SKM-1 treated with dmso at 0.1 percent for 144 hours (cell line): ENCODE measurements around the gene SEMA3B.
"Not testable (repeated sequence)": the region's sequence is repeated elsewhere in the genome, so short reads cannot be mapped to it uniquely, and the experiment has no call there.

Source experiments
- DNase-seq: peaks from one replicate; lab custom pipeline; 2025; ENCODE audit not compliant: unreplicated experiment; lab: John Stamatoyannopoulos, UW

The SEMA3B gene

DNA sequence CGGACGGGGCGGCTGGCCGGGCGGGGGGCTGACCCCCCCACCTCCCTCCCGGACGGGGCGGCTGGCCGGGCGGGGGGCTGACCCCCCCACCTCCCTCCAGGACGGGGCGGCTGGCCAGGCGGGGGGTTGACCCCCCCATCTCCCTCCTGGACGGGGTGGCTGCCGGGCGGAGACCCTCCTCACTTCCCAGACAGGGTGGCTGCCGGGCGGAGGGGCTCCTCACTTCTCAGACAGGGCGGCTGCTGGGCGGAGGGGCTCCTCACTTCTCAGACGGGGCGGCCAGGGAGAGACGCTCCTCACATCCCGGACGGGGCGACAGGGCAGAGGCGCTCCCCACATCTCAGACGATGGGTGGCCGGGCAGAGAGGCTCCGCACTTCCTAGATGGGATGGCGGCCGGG, 43.1 kb downstream of the SEMA3B start:
- not testable (repeated sequence) for DNase-seq

DNA sequence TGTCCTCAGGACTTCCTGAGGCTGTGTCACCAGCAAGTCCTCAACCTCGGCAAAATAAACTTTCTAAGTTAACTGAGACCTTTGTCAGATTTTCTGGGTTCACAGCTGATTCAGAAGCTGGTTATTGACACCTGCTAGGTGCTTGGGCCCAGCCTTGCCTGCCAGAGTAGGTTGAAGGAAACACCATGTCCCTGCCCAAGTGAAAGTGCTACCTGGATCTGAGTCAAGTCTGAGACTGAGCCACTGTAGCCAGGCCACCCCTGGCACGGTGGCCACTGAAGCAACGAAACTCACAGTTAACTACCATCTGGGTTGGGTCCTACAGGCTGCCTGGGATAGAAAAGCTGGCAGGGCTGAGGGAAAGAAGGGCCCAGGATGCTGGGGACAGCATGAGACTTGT, 45.4 kb downstream of the SEMA3B start:
- no peak for DNase-seq

DNA sequence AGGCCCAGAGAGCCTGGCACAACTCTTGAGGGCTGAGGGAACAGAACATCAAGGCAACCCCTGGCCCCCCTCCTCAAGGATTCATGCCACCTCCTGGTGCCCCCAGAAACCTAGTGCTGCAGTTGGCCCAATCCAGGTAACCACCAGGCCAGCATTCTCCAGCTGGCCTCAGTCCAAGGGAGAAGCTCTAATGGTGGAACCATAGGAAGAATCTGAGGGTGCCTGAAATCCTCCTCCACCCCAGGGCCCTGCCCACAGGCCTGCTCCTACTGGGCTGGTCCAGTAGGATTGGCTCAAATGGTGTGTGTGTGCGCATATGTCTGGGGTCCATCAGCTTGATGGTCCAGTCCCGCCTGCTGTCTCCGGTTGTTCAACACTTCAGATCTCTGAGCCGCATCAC, 45.9 kb downstream of the SEMA3B start:
- DNase-seq = no peak

DNA sequence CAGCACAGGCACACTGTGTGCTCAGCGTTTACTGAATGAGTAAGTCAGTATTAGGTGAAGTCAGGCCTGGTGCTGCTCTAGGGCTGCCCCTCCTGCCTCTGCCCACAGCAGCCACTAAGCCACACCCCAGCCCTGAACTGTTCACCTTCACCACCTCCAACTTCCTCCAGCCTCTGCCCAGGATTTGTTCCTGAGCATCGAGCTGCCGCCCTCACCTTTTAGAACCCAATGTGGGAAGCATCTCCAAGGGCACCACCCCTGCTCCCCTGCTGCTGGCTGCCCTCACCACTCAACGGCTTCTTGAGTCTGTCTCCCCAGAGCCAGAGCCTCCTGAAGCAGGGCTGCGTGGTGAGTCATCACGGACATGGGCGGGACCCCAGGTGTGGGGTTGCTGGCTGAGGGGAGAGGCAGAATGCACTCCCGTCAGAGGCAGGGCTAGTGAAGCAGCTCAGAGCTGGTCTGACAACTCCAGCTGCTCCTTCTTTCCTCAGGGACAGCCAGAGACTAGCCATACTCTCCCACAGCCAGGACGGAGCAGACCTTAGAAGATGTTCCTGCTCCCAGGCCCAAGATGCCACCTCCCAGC, 47.8 kb downstream of the SEMA3B start:
- no peak for DNase-seq

DNA sequence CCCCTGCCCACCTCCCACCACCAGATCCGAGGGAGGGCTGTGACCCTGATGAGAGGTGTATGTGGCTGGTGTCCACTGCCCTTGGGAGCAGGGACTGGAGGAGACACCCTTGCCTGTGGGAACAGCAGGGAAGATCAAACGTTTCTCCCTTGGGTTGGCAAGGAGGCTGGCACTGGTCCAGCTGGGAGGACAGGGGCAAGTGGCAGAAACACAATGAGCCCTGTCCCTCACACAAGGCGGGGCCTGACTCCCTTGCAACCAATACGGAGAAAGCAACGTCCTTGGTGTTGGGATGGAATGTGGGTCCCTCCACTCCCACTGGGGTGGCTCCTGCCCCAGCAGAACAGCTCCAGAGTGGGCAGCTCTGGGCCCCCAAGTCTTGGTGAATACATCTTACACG, 48.4 kb downstream of the SEMA3B start:
- DNase-seq = no peak

DNA sequence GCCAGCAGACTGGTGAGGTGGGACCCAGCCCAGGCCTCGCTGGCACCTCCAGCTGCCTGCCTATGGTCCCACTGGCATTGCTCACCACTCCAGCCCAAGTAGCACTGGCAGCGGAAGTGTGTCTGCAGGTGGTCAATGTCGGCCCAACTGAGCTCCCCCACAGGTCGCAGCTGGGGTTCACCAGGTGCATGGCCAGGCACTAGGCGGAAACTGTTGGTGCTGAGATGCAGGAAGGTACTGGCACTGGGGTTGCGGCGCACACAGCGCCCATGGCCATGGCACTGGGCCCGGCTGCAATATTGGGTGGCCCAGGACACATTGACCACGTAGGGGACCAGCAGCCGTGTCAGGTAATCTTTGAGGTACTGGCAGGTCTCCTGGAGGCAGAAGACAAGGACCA, 49.2 kb downstream of the SEMA3B start:
- DNase-seq = no peak

DNA sequence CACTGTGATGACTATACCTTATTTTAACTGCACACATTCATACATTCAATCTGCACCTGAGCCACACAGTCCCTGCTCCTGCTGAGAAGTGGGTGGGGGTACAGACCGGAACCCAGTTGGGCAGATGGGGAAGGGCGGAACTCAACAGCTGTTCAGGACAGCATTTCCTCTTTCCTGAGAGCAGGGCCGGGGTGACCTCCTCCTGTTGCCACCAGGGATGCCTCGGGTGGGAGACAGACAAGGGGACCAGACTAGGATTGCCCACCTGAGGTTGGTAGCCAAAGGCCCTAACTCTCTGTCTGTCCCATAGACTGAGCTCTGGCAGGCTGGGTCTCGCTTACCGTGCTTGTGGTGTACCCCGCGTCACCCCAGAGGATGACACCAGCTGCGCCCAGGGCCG, 49.7 kb downstream of the SEMA3B start:
- DNase-seq = no peak

DNA sequence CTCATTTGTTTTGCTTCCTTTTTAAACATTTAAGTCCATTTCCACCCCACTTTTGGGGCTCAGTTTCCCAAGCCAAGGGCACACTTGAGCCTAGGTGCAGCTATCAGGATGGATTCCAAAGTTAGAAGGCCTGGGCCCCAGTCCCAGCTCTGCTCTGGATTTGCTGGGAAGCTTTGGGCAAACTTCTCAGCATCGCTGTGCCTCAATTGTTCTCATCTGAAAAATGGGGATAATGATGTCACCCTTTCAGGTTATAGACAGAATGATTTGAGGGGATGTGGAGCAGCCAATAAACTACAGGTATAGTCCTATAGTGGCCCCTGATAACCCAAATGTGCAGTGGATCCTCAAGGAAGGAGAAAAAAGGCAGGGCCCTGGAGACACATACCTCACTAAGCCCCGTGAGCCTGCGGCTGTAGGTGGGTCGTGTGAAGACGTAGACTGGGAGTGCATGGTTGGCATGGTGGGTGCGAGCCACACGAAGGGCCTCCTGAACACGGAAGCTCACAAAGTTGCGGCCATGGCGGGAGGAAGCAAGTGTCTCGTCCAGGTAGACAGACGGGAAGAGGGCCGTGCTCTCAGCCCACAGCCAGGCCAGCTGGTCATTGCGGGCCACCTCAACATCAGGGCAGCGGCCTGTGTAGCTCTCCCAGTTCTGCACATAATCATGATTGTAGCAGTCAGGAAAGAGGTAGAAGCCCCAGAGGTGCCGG, 50.4 kb downstream of the SEMA3B start:
- DNase-seq = no peak

DNA sequence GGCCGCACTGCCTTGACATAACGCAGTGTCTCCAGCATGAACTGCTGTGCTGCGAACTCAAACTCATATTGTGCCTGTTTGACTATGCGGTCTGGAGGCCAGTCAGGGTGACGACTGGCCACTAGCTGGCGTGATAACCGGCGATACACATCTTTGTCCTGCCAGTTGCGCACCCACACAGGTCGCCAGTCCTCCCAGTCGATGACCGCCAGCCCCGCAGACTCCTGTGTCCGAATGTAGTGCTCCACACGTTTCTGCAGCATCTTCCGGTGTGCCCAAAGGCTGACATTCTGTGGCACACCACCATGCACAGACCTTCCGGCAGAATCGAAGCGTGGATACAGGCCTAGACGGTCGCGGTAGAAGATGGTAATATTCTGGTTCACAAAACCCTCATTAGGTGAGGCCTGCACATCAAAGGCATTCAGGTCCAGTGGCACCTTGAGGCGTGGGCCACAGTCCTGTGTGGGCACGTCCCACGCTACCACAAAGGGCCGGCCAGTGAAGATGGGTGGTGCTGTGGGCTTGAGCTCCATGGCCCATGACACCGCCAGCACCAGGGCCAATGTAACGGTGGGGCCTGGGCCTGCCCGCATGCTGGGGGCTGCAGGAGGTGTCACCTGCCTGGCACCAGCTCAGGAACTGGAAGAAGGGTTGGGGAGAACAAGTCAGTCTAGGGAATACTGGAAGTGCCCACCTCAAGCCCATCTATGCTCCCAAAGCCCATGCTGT, 51.1 kb downstream of the SEMA3B start:
- DNase-seq = no peak

DNA sequence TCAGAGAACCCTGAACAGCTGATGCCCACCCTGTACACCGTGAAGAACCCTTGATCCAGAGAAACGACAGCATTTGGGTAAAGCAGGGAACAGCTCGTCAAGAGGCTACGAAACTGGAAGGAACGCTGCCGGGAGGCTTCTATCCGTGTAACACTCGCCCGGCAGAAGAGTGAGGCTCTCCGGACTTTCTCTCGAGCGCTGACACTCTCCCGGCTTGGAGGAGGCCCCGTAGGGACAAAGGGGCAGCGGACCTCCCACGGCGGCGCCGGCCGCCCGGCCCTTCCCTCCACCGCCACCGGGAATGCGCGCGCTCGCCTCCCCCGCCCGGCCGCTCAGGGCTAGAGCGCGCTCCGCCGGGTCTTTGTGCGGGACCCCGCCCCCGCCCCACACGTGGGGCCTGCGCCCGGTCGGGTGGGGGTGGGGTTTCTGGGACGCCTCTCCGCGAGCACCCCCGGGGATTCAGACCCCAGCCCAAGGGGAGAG, 51.9 kb downstream of the SEMA3B start:
- peak; percentile 44 for DNase-seq

DNA sequence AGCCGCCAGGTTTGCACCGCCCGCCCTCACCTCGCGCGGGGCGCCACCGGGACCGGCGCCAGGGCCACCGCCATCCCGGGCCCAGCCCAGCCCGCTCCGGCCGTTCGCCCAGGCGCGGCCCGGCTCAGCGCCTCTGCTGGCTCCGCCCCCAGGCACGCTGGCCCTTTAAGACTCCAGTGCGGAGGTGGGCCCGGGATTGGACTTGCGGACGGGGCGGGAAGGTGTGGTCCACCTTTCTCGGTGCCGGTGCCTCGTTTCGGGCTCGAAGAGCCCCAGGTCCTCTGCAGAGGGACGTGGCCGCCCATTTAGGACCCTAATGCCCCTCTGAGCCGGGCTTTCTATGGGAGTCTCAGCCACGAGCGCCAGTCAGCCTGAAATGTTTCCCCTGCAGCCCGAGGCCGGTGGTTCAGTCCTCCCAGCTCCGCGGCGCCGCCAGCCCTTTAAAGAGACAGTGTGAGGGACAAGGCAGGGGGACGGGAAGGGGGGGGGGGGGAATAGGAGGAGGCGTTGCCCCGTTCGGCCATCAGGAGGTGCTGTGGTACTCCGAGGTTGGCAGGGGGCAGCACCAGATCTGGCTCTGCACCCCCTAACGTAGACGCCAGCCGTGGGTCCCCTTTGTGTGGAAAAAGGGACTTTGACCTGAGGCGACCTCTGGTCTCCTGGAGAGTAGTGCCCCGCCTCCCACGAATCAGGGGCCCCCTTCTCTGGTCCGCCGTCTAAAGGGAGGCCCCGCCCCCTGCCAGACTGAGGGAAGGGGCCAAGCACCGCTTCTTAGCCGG, 52.6 kb downstream of the SEMA3B start:
- peak; percentile 90 for DNase-seq

DNA sequence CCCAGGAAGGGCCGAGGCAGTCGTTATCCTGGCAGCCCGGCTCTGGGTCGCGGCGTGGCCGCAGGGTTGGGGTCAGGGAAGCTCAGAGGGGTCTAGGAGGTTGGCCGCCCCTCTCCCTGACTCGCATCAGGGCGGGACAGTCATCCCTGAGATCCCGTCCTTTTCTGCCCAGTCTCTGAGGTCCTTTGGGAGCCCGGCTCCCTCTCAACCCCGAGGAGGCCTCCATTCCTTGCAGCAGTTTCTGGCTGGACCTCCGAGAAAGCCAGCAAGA, 53.1 kb downstream of the SEMA3B start:
- no peak for DNase-seq

DNA sequence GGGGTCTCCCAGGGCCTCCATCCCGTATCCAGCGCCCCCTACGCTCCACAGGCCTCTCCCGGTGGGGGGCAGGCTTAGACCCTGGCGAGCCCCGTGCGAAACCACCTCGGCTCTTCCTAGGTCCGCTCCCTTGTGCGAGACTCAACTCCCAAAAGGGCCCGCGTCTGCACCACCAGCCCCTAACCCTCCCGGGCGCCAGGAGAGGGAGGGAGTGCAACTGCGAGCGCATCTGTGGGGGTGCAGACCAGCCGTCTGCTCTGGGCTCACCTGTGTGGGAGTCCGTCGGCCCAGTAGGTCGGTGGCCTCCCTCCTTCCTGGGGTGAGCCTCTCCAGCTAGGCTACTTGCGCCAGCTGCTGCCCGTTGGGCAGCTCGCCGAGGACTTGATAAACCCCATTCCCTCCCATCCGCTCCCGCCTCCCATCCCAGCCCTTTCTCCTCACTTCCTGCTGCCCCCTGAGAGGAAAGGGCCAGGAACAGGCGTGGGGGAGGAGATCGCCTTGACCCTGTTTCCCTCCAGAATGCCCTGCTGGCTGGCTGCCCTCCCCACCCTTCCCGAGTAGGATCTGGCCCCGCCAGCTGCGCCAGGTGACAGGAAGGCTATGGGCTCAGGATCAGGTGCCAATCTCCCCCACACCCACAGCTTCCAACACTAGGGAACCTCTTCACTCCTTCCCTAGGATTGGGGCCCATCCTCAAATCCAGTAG, 53.6 kb downstream of the SEMA3B start, which contains the start of gene HYAL2:
Gene HYAL2 (minus strand): TSS at position 360 of the 706 bp plus-strand sequence. CDS start 2,256 bp downstream, outside the sequence.
- no peak for DNase-seq

DNA sequence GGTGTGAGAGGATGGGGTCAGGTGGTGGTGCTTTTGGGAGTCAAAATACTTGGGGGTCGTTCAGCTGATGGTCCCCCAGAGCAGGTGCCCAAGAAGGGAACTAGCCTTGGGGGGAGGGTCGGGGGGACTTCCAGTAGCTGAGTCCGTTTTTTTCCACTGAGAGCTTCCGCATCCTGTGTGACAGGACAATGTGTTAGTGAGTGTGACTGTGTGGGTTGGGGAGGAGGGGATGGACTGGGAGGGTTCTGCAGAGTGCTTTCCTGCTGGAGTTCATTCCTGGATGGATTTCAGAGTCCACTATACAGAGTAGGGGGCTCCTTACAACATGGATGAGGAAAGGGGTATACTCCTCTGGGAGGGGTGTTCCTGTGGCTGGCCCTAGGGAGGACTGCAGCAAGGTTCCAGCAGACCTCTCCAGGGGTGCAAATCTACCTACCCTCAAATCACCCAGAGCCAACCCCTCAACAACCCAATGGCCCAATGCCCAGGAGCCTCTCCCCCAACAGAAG, 54.2 kb downstream of the SEMA3B start:
- DNase-seq = no peak

DNA sequence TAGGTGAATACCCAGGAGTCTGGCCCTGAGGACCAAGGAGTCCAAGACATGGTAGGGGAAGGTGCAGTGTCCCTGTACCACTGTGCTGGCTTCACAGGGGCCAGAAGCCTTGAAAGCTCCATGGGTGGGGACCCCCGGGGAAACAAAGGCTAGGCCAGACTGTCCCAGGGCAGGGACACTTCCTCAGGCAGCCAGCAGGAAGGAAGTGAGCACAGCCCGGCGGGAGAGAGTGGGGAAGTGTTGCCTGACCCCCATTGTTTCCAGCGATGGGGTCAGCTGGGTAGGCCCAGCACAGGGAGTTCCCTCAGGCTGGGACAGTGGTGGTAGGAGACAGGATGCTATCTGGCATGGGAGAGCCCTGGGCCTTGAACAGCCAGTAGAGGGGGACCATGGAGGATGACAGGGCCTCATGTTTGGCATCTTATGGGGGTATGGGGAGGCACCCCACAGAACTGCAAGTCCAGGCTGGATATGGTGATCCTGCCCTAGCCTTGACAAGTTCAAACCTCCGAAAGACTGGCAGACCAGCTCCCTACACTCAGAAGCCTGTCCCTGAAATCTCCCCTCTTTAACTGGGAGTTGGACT, 54.8 kb downstream of the SEMA3B start:
- DNase-seq = no peak

DNA sequence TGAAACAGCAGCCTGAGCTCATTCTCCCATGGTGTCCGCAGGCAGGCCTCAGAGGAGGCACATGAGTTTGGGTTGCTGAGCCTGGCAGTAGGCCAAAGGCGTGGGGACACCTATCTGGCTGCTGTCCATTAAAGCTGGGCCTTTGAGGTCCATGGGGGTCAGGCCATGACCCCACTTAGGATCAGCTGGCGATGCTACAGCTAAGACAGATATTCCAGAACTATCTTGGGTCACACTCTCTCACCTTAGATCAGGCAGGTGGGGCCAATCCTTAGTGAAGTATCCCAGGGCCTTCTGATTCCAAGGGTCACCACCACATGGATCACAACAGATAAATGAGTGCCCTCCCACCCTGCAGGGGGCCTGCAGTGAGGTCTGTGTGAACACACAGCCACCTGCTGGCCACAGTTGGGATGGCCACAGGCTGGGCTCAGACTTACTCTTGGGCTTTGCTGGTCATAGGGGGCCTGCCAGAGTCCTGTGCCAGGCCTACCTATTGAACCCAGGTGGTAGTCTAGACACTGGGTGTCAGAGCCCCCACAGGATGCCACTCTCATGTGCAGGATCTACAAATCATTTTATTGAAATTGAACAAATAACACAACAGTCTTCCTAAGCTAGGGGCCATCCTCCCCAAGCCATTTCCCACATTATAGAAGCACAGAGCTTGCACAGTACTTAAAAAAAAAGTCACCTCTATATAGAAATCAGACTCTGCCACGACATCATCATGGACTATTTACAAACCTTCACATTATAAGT, 55.6 kb downstream of the SEMA3B start:
- DNase-seq = no peak

DNA sequence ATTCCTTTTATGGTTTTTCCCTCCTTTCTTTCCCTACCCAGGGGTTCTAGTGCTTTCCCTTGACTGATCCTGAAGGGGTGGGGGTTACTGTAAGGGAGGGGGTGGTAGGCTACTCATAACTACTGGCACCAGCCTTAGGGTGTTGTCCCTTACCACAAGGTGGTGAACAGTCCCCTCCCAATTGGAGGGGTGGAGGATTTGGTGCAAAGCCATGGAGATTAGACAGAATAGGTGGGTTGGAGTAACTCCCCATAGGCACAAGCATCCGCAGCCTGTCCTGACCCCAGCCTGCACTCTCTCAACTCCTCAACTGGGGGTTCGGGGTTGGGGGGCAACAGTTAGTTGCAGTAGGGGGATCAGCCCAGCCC, 56.1 kb downstream of the SEMA3B start:
- no peak for DNase-seq

DNA sequence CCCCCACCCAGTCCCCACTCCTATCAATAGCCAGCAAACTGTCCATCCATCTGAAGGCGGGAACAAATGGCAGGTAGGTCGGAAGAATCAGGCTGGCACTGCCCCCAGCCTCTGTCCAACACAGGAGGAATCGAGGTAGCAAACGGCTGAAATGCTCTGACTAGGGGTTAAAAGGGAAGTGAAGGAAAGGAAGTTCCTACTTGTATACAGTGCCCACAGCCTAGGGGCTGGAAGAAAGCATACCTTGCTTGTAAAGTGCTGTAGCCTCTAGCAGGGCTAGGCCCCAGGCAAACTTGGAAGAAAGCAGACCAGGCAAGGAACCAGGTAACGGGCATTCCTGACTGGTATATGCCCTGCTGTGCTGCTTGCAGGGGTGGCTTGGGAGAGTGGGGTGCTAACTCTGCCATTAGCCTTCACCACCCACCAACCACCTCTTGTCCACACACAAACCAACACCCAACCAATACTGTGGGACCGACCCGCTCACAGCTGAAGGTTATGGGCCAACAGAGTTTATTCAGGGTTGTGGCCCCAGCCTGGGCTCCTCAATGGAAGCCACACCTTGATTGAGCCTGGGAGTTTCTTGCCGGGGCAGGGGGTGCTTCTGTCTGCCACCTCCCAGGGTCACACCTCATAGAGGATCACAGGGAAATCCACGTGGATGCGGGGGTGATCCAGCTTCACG, 56.7 kb downstream of the SEMA3B start:
- no peak for DNase-seq

DNA sequence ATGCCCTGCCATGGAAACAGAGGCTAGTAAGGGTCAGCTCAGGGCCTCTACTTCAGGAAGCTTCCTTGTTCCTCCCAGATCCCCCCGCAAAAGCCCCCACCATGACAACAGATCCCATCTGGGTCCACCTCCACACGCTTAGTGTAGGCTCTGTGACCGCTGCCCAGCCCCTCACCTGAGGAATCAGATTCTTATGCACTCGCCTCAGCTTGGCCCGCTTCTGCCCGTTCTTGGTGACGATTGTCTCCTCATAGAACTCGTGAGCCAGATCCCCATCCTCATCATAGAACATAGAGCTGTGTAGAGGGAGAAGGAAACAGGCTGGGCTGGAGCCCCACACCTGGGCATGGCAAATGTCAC, 57.2 kb downstream of the SEMA3B start:
- no peak for DNase-seq
